GM18498 (cell line): ENCODE results near the gene CLPSL1.

ENCODE experiments used
- ATAC-seq: cut with Tn5 transposase; IDR thresholded peaks from one replicate; pipeline ENCODE4 v1.9.1; 2021; ENCODE audit warnings: mild to moderate bottlenecking, moderate library complexity; ENCODE audit not compliant: unreplicated experiment

Gene CLPSL1

DNA sequence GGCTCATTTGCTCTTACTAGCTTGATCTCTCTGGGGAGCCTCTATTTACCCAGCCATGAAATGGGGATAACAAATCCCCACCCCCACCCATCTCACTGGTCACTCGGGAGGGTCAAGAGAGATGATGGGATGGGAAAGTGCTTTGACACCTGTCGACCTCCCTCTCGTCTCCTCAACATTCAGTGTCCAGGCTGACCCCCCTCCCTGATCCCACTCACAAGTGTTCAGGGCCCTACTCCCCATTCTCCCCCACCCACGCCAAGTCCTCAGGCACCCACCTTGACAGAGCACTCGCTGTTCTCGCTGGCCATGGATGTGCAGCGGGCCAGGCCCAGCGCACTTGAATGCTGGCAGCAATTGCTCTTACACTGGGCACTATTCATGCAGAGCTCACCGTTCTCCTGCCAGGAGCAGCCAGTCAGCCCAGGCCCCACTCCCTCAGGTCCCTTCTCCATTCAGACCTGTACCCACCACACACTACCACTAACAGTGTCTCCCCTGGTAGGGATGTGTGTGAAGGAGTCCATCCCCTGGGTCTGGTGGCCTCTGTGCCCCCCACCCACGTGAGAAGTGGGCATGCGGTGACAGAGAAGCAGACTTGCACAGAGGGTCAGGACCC is 14.7 kb downstream of the CLPSL1 start:
- no peak for ATAC-seq

DNA sequence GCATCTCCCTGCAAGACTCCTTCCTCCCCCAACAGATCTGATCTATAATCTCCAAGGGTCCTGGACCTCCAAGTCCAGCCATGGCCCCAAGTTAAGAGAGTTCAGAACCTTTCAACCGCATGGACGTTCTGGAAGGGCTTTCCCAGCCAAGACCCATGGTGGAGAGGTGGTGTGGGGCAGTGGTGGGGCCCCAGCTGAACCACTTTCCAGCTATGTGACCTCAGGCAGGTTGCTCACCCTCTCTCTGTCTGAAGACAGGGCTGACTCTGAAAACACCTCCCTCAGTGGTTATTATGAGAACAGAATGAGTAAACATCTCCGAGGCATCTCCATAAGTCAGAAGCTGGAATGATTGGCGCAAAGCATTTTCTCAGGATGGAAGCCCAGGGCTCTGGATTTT is 15.4 kb downstream of the CLPSL1 start:
- no peak for ATAC-seq

DNA sequence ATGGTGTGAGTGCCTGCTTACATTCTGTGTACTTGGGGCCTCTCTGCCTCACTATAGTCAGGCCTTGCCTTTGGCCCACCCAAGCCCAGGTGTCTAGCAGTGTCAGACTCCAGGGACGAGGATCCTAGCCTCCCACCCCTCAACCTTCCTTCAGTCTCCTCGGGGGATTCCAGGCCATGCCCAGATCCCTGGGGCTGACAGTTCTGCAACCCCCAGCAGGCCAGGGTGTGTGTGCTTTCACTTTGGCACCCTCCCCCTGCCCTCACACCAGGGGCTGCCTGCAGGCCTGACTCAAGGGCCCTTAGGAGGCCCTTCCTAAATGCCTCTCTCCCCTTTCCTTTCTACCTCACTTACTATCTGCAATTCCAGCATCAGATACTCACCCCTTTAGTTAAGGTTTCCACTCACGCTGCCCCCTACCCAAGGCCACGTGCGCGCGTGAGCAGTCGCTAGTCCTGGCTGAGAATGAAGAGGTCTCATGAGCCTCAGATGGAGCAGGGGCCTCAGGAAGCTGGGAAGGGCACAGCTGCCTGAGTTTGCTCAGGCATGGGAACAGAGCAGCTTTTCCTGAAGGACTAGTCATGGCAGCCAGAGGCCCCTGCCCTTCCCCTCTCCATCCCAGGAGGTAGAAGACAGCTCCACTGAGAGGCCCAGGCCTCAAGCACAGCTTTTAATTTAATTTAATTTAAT is 17.2 kb downstream of the CLPSL1 start:
- ATAC-seq = no peak

DNA sequence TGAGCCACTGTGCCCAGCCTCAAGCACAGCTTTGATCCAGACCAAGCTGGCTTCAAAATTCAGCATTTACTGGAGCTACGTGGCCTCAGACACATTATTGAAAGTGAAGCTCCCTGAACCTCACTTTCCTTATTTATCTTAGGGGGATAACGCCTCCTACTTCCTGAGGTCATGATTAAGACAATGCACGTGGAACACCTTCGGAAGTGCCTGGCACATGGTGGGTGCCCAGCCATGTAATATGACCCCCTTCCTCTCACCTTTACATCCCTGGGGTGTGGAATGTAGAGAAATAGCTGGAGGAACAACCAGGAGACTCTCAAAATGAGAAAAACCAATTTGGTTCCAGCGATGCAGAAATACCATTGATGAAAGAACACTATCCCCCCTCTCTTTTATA is 17.9 kb downstream of the CLPSL1 start:
- no peak for ATAC-seq

DNA sequence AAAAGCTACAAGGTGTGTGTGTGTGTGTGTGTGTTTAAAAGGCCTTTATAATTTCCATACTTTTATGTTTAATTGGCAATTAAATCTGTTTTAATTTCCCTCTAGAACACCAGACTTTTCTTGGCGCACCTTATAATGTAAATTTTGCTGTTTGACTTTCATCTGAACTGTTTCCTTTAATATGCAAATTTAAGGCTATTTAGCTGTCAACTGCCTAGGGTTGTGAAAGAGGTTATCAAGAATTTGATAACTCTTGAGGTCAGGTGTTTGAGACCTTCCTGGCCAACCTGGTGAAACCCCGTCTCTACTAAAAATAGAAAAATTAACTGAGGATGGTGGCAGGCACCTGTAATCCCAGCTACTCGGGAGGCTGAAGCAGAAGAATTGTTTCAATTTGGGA is 20.3 kb downstream of the CLPSL1 start:
- ATAC-seq = no peak

DNA sequence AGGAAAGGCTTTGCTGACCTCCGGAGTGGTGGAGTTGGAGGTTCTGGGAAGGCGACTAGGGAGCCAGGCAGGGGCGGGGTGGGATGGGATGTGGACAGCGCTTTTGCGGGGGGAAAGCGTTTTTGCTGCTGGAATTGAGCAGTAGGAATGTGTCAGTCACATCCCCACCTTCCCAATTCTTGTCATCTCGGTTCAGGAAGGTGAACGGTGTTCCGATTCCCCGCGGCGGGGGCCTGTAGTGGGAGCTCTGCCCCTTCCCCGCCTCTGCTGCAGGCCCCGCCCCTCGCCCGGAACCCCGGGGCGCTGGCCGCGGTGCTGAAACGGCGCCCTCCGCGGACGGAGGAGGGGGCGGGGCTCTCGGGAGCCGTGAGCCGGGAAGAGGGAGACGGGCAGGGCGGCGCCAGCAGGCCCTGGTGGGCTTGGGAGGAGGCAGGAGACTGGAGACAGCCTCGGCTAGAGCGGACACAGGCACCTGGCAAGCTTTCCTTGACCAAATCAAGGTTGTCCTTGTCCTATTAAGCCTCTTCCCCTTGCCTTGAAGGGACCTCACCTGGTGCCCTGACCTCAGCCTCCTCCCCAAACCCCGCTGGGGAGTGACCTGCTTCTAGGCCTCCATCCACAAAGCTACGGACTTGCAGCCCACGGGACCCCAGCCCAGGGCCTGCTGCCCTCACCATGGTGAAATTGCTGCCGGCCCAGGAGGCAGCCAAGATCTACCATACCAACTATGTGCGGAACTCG is 24.3 kb downstream of the CLPSL1 start, which contains the start of gene LHFPL5:
LHFPL5 (plus strand) TSS at position 357 of the 741 bp plus-strand sequence; CDS start at position 676, 319 bp downstream.
- ATAC-seq = no peak

DNA sequence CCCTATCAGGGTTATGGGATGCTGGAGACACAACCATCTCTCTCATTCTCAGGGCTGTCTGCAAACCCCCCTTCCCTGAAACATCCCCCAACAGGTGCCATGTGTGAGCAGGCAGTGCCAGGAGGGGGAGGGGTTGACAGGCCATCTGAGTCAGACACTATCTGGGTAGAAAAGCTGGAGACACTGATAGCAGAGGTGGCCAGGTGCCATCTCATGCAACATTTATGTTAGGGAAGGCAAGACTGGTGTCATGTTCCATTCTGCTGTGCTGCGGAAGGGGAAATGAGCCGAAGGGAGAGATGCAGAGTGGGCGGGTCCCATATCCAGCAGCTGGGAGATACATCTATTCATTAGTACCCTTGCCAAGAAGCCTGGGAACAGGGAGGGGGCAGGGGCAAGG is 27.9 kb downstream of the CLPSL1 start:
- ATAC-seq = no peak

DNA sequence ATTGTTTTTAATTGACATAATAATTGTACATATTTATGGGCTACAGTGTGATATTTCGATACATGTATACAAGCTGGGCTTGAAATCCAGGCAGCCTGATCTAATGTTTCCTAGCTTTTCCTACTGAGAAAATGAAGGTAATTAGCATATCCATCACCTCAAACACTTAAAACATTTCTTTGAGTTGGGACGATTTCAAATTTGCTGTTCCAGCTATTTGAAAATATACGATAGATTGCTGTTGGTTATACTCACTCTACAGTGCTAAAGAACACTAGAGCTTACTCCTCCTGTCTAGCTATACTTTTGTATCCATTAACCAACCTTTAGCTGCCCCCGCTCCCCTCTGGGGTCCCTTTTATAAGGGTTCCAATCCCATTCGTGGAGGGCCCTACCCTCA is 29.0 kb downstream of the CLPSL1 start:
- ATAC-seq = no peak

DNA sequence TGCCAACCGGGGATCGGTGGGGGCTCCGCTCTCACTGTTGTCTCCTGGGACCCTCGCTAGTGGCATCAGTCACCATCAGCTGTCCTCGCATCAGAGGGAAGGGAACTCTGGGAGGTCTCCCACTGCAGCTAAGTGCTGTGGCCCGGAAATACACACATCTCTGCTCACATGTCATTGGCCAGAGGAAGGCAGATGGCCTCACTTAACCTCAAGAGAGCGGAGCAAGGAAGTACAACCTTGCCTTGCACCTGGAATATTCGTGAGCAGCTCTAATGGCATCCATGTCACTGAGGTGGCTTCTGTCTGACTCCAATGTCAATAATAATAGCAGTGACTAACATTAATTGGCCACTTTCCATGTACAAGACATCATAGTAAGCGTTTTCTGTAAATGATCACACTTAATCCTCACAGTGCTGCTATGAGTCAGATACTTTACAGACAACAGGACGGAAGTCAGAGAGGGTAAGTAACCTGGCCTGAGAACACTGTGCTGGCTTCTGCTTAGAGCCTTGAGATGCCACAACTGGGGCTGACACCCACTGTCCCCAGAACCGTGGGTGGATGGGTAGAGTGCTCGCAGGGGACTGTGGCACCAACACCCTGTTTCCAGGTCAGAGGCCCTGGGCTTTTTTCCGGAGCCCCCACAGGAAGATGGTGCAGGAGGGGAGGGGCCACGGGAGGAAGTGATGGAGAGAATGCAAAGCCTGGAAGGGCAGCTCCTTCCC is 30.3 kb downstream of the CLPSL1 start:
- no peak for ATAC-seq

DNA sequence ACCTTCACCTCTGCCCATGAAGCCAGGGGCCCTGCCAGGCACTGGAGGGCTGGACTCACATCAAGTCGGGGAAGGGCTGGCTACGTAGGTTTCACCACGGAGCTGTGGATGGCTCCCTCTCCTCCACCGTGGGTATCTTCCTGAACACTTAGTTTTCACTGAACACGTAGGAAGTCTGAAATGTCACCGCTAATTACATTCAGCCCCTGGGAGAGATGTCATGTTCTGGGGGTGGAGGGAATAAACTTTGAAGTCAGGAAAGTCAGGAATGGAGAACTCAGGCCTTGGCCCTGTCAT is 30.8 kb downstream of the CLPSL1 start:
- ATAC-seq = no peak

DNA sequence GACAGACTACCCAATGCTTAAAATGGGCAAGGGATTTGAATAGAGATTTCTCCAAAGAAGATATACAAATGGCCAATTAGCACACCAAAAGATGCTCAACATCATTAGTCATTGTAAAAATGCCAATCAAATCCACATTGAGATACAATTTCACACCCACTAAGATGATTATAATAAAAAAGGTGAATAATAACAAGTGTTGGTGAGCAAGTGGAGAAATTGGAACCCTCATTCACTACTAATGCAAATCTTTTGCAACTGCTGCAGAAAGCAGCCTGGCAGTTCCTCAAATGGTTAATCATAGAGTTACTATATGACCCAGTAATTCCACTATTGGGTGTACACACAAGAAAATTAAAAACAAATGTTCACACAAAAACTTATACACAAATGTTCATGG is 36.7 kb downstream of the CLPSL1 start:
- ATAC-seq = no peak

DNA sequence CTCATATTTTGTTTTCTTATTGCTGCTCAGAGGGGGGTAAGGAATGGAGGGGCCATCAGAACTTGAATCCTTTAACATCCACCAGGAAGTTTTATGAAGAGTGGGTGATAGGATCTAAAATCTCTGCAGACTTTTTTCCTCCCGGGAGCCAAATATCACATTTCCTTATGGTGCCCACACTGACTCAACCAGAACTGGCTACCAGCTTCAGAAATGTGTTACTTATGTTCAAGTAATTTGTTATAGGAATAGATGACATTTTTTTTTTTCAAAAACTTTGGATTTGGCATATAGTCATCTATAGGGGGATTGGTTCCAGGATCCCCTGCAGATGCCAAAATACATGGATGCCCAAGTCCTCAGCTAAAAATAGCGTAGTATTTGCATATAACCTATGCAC is 42.8 kb downstream of the CLPSL1 start:
- no peak for ATAC-seq

DNA sequence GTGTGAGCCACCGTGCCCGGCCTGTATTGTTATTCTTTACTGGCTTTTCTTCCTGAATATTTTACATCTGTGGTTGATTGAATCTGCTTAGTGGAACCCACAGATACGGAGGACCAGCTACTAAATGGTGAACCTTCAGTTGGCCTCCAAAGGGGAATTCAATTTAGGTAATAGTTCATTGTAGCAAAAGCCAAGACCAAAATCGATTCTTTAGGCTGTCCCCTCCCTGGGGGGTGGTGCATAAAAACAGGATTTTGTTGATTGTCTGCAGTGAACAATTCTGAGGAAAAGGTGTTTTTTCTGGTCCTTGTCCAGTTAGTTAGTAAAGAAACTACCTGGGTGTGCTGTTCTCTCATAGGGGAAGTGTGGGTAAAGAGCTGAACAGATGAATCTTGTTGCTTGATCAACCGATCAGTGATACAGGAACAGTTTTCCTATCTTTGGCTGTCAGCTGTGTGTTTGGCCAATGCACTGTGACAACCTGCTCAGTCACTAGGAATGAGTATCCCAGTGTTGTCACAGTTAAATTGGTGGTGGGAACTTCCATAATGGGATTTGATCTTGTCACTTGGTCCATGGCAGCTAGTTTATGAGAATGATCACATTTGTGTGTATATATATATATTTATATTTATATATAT is 43.9 kb downstream of the CLPSL1 start:
- ATAC-seq = no peak

DNA sequence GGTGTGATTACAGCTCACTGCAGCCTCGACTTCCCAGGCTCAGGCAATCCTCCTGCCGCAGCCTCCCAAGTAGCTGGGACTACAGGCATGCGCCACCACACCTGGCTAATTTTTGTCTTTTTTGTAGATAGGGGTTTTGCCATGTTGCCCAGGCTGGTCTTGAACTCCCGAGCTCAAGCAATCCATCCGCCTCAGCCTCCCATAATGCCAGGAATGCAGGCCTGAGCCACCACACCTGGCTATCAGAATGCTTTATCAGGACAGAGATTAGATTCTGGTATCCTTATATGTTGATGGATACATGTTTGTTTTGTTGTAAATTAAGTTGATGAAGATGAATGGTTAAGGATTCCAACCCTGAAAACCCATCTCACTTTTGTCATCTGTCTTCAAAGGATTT is 48.5 kb downstream of the CLPSL1 start:
- no peak for ATAC-seq

DNA sequence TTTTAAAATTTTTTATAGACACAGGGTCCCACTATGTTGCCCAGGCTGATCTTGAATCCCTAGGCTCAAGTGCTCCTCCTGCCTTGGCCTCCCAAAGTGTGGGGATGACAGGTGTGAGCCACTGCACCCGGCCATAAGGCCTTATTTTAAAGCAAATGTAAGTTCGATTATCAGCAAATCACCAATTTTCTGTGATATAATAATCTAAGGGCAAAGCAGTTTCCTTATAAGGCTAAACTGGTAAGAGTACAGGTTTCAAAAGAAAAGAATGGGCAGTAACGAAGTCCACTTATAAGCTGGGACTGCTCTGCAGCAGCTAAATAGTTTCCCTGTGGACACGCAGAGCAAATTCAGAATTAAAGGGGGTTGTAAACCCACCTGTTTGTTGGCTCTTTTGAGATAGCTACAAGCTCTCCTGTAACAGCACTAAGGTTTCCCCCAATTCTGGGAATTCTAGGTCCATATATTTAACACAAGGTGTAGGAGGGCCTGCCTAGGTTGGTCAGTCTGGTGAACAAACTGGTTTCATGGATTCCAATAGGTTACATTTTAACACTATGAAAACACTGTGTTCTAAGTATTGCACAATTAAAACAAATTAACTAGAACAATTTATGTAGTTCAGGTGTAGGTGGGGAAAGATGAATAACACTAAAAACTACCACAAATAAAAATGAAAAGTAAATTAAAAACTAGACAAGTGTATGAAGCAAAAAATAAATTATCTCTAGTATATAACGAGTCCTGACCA is 50.6 kb downstream of the CLPSL1 start:
- no peak for ATAC-seq

DNA sequence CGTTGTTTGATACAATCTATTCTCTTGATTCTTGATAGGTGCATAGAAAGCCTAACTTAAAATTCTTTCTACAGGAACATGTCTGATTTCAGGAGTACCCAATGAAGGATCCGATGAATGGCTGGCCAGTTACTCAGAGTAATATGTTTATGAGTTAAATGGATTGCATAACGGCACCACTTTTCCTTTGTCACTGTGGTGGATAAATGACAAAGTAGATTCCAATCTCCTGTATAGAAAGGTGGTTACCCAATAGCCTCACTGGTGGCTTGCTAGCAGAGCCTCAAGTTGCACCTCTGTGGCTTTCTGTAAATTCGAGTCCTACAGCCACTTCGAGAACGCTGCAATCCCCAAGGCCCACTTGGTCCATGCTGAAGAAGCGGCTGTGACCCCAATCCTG is 52.7 kb downstream of the CLPSL1 start:
- ATAC-seq = no peak
